NCI-H69 (cell line): ENCODE data around the gene MIB1.

Experiments used
- DNase-seq: peaks from one replicate; lab custom pipeline; 2025; lab: John Stamatoyannopoulos, UW

MIB1 gene

GRCh38 chr18:21815101-21815500, 74.5 kb downstream of the MIB1 start:
- no peak for DNase-seq

DNA sequence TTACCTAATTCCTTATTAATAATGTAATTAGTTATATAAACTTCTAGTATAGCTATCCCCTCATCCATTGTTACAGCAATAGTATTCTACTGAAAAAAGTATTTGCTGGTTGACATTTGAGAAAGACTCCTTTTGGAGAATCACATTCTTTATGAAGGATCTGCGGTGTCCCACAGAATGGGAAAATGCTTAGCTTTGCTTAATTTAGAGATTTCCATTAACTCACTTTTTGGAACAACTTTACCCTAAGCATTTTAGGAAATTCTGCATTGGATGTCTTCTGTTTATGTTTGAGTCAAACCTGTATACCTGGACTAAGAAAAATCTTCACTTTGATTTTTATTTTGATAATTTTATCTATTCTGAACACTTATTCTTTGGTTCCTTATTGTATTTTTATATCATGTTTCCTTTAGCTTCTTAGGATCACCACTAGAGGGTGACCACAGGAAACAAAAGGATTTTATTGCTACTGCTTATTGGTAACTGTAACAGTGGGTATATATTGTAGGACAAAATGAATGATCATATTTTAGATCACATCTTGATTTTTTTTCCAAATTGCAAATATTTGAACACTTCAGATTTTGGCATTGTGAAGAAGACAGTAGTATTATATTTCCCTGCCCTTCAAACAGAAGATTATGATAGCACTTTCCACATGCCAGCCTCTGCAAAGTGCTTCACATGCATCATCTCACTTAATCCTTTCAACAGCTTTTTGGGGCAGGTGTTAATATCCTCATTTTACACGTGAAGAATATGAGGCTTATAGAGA, 79.6 kb downstream of the MIB1 start:
- DNase-seq, result peak; percentile 50

DNA sequence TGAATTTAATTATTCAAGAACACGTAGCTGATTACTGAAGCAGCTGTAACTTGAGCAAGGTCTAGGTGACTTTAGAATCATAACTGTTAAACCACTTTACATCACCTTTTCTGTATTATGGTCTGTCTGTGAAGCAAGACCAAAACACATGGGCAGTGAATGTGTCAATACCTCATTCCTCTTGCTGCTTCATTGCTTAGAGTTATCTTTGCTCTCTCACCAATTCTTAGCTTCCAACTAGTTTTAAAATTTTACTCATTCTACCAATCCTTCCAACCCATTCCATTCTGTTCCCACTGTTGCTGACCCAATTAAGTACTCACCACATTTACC, 80.2 kb downstream of the MIB1 start:
- no peak for DNase-seq

DNA sequence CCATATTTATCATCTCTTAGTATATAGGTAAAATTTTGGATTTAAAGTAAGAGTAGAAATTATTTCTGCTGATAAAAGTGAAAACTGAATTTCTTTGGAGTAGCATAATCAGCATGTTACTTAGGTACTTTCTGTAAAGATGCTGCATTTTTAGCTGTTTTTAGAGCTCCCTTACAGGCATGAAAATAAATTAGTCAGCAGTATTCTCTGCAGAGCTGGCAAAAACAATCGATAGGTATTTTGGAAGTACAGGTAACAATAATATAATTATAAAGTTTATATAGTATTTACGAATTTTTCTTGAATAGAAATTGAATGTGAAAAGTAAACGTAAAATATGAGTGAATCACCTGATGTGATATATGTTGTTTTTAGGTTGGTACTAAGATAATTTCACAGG, 83.3 kb downstream of the MIB1 start:
- DNase-seq, result no peak

DNA sequence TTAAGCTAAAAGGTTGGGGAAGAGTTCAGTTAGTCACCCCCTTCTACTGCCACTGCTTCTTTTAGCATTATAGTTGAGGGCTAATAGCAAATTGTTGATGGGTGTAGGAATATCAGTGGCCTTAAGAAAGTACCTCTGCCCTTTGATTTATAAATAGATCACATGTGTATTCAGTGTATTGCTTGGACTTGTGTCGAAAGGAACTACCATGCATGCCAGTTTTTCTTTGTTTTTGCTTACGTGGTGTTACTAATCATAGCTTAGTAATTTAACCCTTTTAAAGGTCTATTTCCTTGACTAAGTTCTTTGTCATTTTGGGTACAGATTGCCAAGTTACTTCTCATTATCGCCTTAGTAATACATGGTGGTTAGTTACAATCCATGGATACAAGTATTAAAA, 85.6 kb downstream of the MIB1 start:
- no peak for DNase-seq

GRCh38 chr18:21826641-21827302, 86.2 kb downstream of the MIB1 start:
- DNase-seq, result no peak

GRCh38 chr18:21830532-21830931, 89.9 kb downstream of the MIB1 start:
- no peak for DNase-seq

DNA sequence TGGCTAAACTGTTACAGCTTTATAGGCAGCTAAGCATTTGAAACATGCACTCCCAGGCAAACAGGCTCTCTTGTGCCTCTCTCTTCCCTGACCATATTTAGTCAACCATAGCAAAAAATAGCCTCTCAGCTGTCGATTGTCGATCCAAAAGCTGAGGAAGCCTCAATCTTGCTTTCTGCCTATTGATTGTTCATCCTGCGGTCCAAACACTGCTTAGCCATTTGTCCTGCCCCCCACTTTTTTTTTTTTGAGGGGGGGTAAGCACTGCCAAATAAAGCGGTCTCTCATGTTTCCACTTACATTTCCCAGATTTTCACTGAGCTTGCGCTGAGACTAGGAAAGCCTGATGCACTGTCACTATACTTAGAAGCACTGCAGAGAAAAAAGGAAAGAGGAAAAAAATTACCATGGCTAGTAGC, 90.8 kb downstream of the MIB1 start:
- no peak for DNase-seq

GRCh38 chr18:21833604-21834298, 93.2 kb downstream of the MIB1 start:
- DNase-seq, result no peak

- DNase-seq, result no peak
Observed at GRCh38 chr18:21834299-21834660, 93.7 kb downstream of the MIB1 start.

- no peak for DNase-seq
Observed at GRCh38 chr18:21841570-21841969, 101.0 kb downstream of the MIB1 start.

- no peak for DNase-seq
Observed at GRCh38 chr18:21843341-21843740, 102.7 kb downstream of the MIB1 start.

GRCh38 chr18:21851327-21851961, 110.9 kb downstream of the MIB1 start:
- peak; percentile 46 for DNase-seq

DNA sequence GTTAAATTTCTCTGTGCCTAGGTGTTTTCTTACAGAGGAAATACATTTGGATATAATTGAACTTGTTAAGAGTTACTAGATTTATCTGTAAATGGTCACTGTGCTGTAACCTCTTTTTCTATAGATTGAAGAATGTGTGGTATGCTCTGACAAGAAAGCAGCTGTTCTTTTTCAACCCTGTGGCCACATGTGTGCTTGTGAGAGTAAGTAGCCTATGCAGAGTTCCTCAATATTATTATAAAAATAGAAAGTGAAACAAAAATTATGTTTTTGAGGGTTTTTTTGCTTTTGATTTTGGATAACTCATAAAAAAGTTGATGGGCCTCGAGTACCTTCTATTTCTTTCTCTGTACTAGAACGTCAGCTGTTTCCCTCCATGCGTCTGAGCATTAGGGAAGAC, 112.4 kb downstream of the MIB1 start:
- no peak for DNase-seq

DNA sequence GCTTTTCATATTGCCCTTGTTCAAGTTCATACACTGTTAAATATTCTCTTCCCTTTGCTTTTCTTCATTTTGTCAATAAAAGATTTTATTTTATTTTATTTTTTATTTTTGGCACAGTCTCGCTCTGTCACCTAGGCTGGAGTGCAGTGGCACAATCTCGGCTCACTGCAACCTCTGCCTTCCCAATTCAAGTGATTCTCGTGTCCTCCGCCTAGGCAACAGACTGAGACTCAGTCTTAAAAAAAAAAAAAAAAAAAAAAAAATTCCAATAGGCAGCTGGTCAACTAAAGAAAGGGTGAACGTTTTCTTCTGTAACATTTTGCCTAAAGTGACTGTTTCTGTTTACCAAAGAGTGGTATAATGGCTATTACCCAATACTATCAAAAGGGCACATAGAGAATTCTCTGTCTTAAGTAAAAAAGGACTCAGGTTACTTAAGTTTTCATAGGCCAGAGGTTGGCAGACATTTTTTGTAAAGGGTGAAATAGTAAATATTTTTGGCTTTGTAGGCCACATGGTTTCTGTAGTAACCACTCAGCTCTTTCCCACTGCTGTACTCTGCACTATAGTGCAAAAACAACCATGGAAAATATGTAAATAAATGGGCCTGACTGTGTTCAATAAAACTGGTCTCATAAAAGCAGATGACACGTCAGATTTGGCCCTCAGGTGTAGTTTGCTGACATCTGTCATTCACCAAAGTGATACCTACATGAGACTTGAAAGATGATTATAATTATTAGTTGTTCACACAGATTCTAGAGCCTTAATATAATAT, 113.4 kb downstream of the MIB1 start:
- no peak for DNase-seq

DNA sequence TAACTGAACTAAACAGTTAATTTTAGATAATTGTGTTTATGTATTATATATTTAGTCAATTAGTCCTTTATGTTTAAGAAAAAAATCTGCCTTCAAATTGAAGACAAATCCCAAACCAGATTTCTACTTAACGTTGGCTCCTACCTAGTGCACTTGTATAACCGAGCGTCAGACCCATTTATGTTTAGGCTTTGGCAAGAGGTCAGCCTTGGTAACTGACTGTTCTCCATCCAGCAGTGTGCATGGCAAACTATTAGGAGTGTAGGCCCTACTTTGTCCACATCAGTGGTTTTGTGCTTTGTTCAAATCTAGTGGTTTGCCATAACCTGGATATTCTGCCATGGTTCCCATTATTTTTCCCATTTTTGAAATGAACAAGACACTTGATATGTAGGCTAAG, 114.8 kb downstream of the MIB1 start:
- DNase-seq, result no peak

- no peak for DNase-seq
Observed at GRCh38 chr18:21857871-21858270, 117.3 kb downstream of the MIB1 start.

DNA sequence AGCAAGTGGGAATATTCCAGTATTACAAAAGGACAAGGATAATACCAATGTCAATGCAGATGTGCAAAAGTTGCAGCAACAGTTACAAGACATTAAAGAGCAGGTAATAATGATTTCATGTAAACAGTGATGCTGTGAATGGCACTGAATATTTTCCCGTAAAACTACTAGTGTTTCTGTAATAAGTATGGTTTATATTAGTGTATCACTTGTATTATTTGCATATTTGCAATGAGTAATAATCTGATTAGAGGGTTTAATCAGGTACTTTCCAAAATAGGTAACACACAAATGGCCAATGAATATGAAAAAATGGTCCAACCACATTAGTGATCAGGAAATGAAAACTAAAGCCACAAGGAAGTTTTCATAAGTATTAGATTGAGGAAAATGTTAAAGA, 118.0 kb downstream of the MIB1 start:
- no peak for DNase-seq

DNA sequence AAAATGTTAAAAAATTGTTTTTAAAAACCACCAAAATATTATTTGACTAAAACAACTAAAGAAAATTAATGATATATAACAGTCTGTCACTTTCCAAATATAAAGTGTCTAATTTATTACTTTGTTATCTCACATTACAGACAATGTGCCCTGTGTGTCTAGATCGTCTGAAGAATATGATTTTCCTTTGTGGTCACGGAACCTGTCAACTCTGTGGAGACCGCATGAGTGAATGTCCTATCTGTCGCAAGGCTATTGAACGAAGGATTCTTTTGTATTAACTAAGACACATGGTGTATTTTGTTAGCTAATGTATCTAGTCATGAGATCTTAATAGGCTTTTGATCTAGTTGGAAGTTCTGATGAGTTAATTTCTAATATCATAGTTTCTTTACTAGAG, 123.8 kb downstream of the MIB1 start:
- no peak for DNase-seq

GRCh38 chr18:21865043-21865442, 124.5 kb downstream of the MIB1 start:
- no peak for DNase-seq

- no peak for DNase-seq
Observed at GRCh38 chr18:21868770-21869169, 128.2 kb downstream of the MIB1 start.

DNA sequence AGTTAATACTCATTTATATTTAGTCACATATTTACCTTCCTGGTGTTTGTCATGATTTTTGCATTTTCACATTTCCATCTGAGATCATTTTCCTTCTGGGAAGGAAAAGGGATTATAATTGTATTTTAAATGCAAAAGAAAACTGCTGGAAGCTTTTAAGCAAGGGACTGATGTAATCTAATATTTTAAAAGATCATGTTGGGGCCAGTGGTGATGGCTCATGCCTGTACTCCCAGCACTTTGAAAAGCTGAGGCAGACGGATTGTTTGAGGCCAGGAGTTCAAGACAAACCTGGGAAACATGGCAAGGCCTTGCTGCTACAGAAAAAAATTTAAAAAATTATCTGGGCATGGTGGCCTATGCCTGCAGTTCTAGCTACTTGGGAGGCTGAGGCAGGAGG, 149.0 kb downstream of the MIB1 start:
- no peak for DNase-seq
